DND-41 (cell line): ENCODE measurements around the gene SEC61A1.

Source experiments
- ATAC-seq: fragments of 200-7000 bp; cut with Tn5 transposase; 3 replicates; pipeline ENCODE4 v1.9.1; 2021; ENCODE audit warnings: low read depth; ENCODE audit not compliant: insufficient read depth
- DNase-seq: peaks from one replicate; pipeline ENCODE4 v3.0.0-alpha.2; 2020
- H2AFZ ChIP-seq: 2 replicates; pipeline ENCODE4 v1.6.0; 2012; ENCODE audit warnings: low read depth, low read length
- H3K27ac ChIP-seq: 2 replicates; pipeline ENCODE4 v1.5.1; 2012; ENCODE audit warnings: low read length, inconsistent platforms
- H3K27me3 ChIP-seq: fragments of 200-600 bp; sonication (generic); 2 replicates; pipeline ENCODE4 v1.6.0; 2012; ENCODE audit warnings: low read length, mild to moderate bottlenecking, inconsistent platforms; ENCODE audit not compliant: insufficient read depth, poor library complexity
- H3K36me3 ChIP-seq: 2 replicates; pipeline ENCODE4 v1.5.1; 2012; ENCODE audit warnings: low read length, inconsistent platforms; ENCODE audit not compliant: insufficient read depth
- H3K4me1 ChIP-seq: 2 replicates; pipeline ENCODE4 v1.5.1; 2012; ENCODE audit warnings: mild to moderate bottlenecking, low read length; ENCODE audit not compliant: insufficient read depth
- H3K4me2 ChIP-seq: 2 replicates; pipeline ENCODE4 v1.6.0; 2012; ENCODE audit warnings: mild to moderate bottlenecking, moderate library complexity, low read length, inconsistent platforms; ENCODE audit not compliant: insufficient read depth
- H3K4me3 ChIP-seq, 2 experiments: fragments of 200-600 bp in 1 of 2; shearing (Covaris generic) in 1 of 2; 2 replicates each; pipeline ENCODE4 v1.5.1; 2012 to 2016; ENCODE audit warnings: inconsistent platforms in 2 of 2, low read length in 2 of 2, mild to moderate bottlenecking in 2 of 2, low read depth in 1 of 2, moderate library complexity in 1 of 2
- H3K79me2 ChIP-seq: 2 replicates; pipeline ENCODE4 v1.6.0; 2012; ENCODE audit warnings: low read length, inconsistent platforms; ENCODE audit not compliant: insufficient read depth
- H3K9ac ChIP-seq: 2 replicates; pipeline ENCODE4 v1.6.0; 2012; ENCODE audit warnings: low read depth, mild to moderate bottlenecking, inconsistent platforms, low read length, moderate library complexity
- H3K9me3 ChIP-seq: 2 replicates; pipeline ENCODE4 v1.5.1; 2012; ENCODE audit warnings: low read length, moderate library complexity, mild to moderate bottlenecking, inconsistent platforms; ENCODE audit not compliant: insufficient read depth, severe bottlenecking
- H4K20me1 ChIP-seq: 2 replicates; pipeline ENCODE4 v1.6.0; 2012; ENCODE audit warnings: low read length; ENCODE audit not compliant: insufficient read depth
- CTCF ChIP-seq: IDR thresholded peaks from 2 replicates; pipeline ENCODE4 v1.5.1; 2012; ENCODE audit warnings: borderline replicate concordance, low read length, moderate library complexity, mild to moderate bottlenecking; ENCODE audit not compliant: poor library complexity, severe bottlenecking; ENCODE audit errors: extremely low read depth
- EZH2 ChIP-seq: IDR thresholded peaks from 3 replicates; pipeline ENCODE4 v1.6.1; 2012; ENCODE audit warnings: borderline replicate concordance, low read depth, mild to moderate bottlenecking, moderate library complexity, low read length, inconsistent platforms; ENCODE audit not compliant: severe bottlenecking

The SEC61A1 gene

GRCh38 chr3:128051837-128052594 lies at the start of gene SEC61A1:
TSS of gene SEC61A1 (plus strand) at chr3:128052437. CDS start at chr3:128052553, 116 bp downstream.
- H3K27ac ChIP-seq: peak within 1 kb of the TSS; percentile 83
- peak within 1 kb of the TSS; percentile 81 for H3K4me2 ChIP-seq
- DNase-seq (peak; percentile 95), ATAC-seq (peak; percentile 95)
- peaks cover 41% of the 10 kb centered on the region for H3K4me1 ChIP-seq
- peak within 1 kb of the TSS; percentile 91 for H3K9ac ChIP-seq
- H3K79me2 ChIP-seq: peaks cover 58% of the 10 kb centered on the region
- peak within 1 kb of the TSS; percentile 94 for H2AFZ ChIP-seq
- peaks cover 40% of the 10 kb centered on the region for H3K36me3 ChIP-seq
- H3K4me3 ChIP-seq: peak within 1 kb of the TSS; percentile 65 to 96
- H3K27me3 ChIP-seq: no peaks in the 10 kb centered on the region
- peaks cover 21% of the 10 kb centered on the region for H4K20me1 ChIP-seq
- TF ChIP-seq EZH2 (no peak), CTCF (no peak)
- H3K9me3 ChIP-seq: no peaks in the 10 kb centered on the region

GRCh38 chr3:128004661-128005060 lies 47.6 kb upstream of the SEC61A1 start:
- Histone ChIP-seq H3K4me2 (no peak overlapping the region), H3K79me2 (no peaks in the 10 kb centered on the region), H3K9ac (no peak overlapping the region), H3K4me3 (no peak overlapping the region), H3K9me3 (no peaks in the 10 kb centered on the region), H2AFZ (no peak overlapping the region), H3K4me1 (no peaks in the 10 kb centered on the region), H4K20me1 (0 out of 2 replicates have a peak, but pooled peaks cover 3% of the 10 kb centered on the region), H3K27ac (no peak overlapping the region), H3K36me3 (no peaks in the 10 kb centered on the region), H3K27me3 (peaks cover 6% of the 10 kb centered on the region)
- DNase-seq (no peak), ATAC-seq (no peak)
- no peak for TF ChIP-seq EZH2
- no peak for TF ChIP-seq CTCF

GRCh38 chr3:128006061-128007032 lies 45.9 kb upstream of the SEC61A1 start:
- H3K9me3 ChIP-seq: no peaks in the 10 kb centered on the region
- no peak overlapping the region for H3K4me2 ChIP-seq
- H3K27me3 ChIP-seq: peaks cover 6% of the 10 kb centered on the region
- no peak overlapping the region for H2AFZ ChIP-seq
- H3K27ac ChIP-seq: no peak overlapping the region
- H3K9ac ChIP-seq: no peak overlapping the region
- DNase-seq (no peak), ATAC-seq (no peak)
- 0 out of 2 replicates have a peak, but pooled peaks cover 3% of the 10 kb centered on the region for H4K20me1 ChIP-seq
- H3K4me1 ChIP-seq: no peaks in the 10 kb centered on the region
- TF ChIP-seq EZH2: no peak
- TF ChIP-seq CTCF: no peak
- H3K36me3 ChIP-seq: no peaks in the 10 kb centered on the region
- no peaks in the 10 kb centered on the region for H3K79me2 ChIP-seq
- H3K4me3 ChIP-seq: no peak overlapping the region
